Adrenal gland (tissue), 12 donors: ENCODE data around the gene ALDOC. TPM values are rescaled to one million over a fixed set of nuclear protein-coding genes. Genes with fewer than 3 reads are reported as not detected.
A peak's percentile ranks its signal among the peaks of the same experiment; 100 is the strongest.

Source experiments
- DNase-seq, 7 donors: peaks; one replicate each; pipeline ENCODE4 v3.0.0-alpha.2; 2019 to 2020
- H3K27ac ChIP-seq, 5 donors: fragments of 200-600 bp; sonication (generic) in 4 of 5; 1 replicate in 3 of 5; 2 replicates in 2 of 5; pipeline versions ENCODE4 v1.5.1 to v1.8.0; 2016 to 2020; ENCODE audit warnings: mild to moderate bottlenecking in 1 of 5
- H3K27me3 ChIP-seq: fragments of 200-600 bp; 2 replicates; pipeline ENCODE4 v1.8.0; 2021
- H3K36me3 ChIP-seq, 2 donors: fragments of 200-600 bp; replicated peaks in 1 of 2; 1 replicate in 1 of 2; 2 replicates in 1 of 2; pipeline versions ENCODE4 v1.5.1 to v1.8.0; 2018 to 2022
- H3K4me1 ChIP-seq, 2 donors: fragments of 200-600 bp; replicated peaks in 1 of 2; 1 replicate in 1 of 2; 2 replicates in 1 of 2; pipeline versions ENCODE4 v1.5.1 to v1.8.0; 2018 to 2021
- H3K4me3 ChIP-seq, 4 donors: fragments of 200-600 bp; sonication (generic) in 3 of 4; one replicate each; pipeline ENCODE4 v1.5.1; 2016 to 2018
- H3K9me3 ChIP-seq, 3 donors: fragments of 200-600 bp; sonication (generic) in 1 of 3; replicated peaks in 1 of 3; 1 replicate in 2 of 3; 2 replicates in 1 of 3; pipeline versions ENCODE4 v1.5.1 to v1.8.0; 2016 to 2021
- POLR2A ChIP-seq, 2 donors: fragments of 450-650 bp; IDR thresholded peaks; one replicate each; pipeline ENCODE4 v1.6.1; 2017; ENCODE audit warnings: antibody characterized with exemption in 2 of 2, mild to moderate bottlenecking in 2 of 2, moderate library complexity in 1 of 2
- WGBS, 4 donors: extraction: QIAGEN DNeasy Blood & Tissue Kit in 2 of 4; methylation state at CpG; one replicate each; pipeline versions ENCODE4 v1.1.5 to v1.1.7; 2013 to 2017; 5-methylcytosine and 5-hydroxymethylcytosine counted together
- intact Hi-C, 2 donors: fragments of 100-400 bp; cut with DNase I; formaldehyde crosslinking; loops; one replicate each; pipeline versions ENCODE4 v1.14.1 to v1.15.0; 2022 to 2023
- polyA plus RNA-seq, 3 donors: library from polyadenylated mRNA; stranded (reverse); fragments of 200-250 nt in 2 of 3; fragments of 350-450 nt in 1 of 3; fragmentation: Illumina TruSeq in 1 of 3; extraction: RNeasy Lipid Tissue Mini Kit (QIAGEN cat#74804) in 1 of 3; gene quantifications; one replicate each; pipeline ENCODE4 v1.2.3, GENCODE V29; 2013 to 2014
- total RNA-seq, 9 donors: library from RNA; depleted of rRNA in 4 of 9; stranded (reverse); fragments of >200 nt in 4 of 9; fragments of 120-200 nt in 1 of 9; fragmentation: NEBNext Ultra II Directional in 1 of 9; extraction: Animal tissue kit (Norgen Biotek cat#: 25700) in 1 of 9; gene quantifications; one replicate each; pipeline versions ENCODE4 v1.1.0 to v1.2.4, GENCODE V29; 2013 to 2023
- TF ChIP-seq, protein P1 (sequence below), 6 experiments: fragments of 450-650 bp in 4 of 6; fragments of 200-600 bp in 2 of 6; sonication (generic) in 1 of 6; IDR thresholded peaks; 1 replicate in 5 of 6; 2 replicates in 1 of 6; pipeline versions ENCODE4 v1.5.1 to v1.8.0; 2016 to 2021; ENCODE audit warnings: antibody characterized with exemption in 6 of 6, mild to moderate bottlenecking in 2 of 6, moderate library complexity in 1 of 6
- donor health status: healthy with polysubstance abuse.
- donor health status: Bipolar disorder and iron deficiency.
- donor health status: DM: yes; HTN: yes; CAD: no.
- donor health status: DM: no; HTN: no; CAD: no.
- donor health status: DM: no; HTN: no; CAD: no.
- donor health status: DM: yes; HTN: yes; CAD: no.

ALDOC gene
- total and polyA plus RNA-seq, 12 donors = 6.3 to 65.5 (median 31.7) TPM

- 75 to 91% (median 81%) methylated on average over 2 to 3 of the region's 3 CpGs for WGBS, 4 donors
- Histone ChIP-seq H3K4me1 (peaks cover 7 to 22% of the 10 kb centered on the region in 2 donors), H3K9me3 (no peaks in the 10 kb centered on the region), H3K27me3 (no peaks in the 10 kb centered on the region), H3K4me3 (no peak overlapping the region), H3K27ac (no peak overlapping the region), H3K36me3 (peaks cover 0 to 21% of the 10 kb centered on the region in 2 donors)
- intact Hi-C loops = loop anchor here (5.0 kb wide), 1 partner anchor 63 kb away; the partner anchor contains the start of gene RSKR (in 2 of the 2)
- no peak for DNase-seq
- TF ChIP-seq, protein P1, sequence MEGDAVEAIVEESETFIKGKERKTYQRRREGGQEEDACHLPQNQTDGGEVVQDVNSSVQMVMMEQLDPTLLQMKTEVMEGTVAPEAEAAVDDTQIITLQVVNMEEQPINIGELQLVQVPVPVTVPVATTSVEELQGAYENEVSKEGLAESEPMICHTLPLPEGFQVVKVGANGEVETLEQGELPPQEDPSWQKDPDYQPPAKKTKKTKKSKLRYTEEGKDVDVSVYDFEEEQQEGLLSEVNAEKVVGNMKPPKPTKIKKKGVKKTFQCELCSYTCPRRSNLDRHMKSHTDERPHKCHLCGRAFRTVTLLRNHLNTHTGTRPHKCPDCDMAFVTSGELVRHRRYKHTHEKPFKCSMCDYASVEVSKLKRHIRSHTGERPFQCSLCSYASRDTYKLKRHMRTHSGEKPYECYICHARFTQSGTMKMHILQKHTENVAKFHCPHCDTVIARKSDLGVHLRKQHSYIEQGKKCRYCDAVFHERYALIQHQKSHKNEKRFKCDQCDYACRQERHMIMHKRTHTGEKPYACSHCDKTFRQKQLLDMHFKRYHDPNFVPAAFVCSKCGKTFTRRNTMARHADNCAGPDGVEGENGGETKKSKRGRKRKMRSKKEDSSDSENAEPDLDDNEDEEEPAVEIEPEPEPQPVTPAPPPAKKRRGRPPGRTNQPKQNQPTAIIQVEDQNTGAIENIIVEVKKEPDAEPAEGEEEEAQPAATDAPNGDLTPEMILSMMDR (IDR thresholded peaks at IDR 0.05) = no peak
- no peak for TF ChIP-seq POLR2A (IDR thresholded peaks at IDR 0.05)
Measured at GRCh38 chr17:28549236-28550132, 27.2 kb downstream of the ALDOC start.

- no peak overlapping the region for H3K4me3 ChIP-seq
- no peak overlapping the region for H3K27ac ChIP-seq
- WGBS, 4 donors = 83 to 89% (median 87%) methylated on average over 5 to 6 of the region's 6 CpGs
- TF ChIP-seq, protein P1 (IDR thresholded peaks at IDR 0.05) = peak in 1 of 6 experiments; percentile 37
- no peak for TF ChIP-seq POLR2A (IDR thresholded peaks at IDR 0.05)
- H3K4me1 ChIP-seq = peaks cover 7 to 22% of the 10 kb centered on the region in 2 donors
- DNase-seq = no peak
- H3K36me3 ChIP-seq = peaks cover 0 to 12% of the 10 kb centered on the region in 2 donors
- no peaks in the 10 kb centered on the region for H3K9me3 ChIP-seq
- intact Hi-C loops = loop anchor here (5.0 kb wide), 1 partner anchor 64 kb away; the partner anchor contains the start of gene RSKR (in 2 of the 2)
- no peaks in the 10 kb centered on the region for H3K27me3 ChIP-seq
Measured at GRCh38 chr17:28548417-28549130, 28.1 kb downstream of the ALDOC start.

DNA sequence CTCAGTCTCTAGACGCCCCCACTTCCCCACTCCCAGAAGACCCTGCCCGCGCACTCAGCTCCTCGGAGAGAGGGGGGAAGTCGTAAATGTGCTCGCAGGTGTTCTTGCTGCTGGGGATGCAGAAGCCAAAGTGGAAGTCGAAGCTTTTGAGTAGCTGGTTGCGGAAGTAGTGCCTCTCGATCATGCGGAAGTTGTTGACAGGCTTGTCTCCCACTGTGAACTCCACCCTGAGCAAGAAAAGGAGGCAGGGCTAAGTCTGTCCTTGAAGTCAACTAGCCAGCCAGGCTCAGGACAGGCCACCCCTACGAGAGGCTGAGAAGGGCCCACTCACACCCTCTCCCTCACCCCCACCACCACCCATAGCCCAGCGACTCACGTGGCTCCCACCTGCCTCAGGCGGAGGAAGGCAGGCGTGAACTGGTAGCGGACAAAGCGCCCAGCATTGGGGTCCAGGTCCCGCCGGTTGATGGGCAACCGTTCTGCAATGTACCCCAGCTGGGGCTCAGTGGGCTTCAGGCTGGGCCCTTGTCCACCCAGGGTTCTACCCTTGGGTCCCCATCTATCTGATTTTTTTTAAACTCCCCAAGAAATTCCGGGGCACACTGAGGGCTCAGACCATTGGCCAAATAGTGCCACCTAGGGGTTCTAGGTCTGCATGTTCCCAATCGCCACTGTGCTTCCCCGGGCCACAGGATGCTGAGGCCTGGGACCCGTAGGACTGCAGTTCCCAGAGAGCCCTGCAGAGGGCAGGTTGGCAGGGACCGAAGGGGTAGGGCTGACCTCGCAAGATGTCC, 28.9 kb downstream of the ALDOC start:
- H3K4me3 ChIP-seq = no peak overlapping the region
- peaks cover 7 to 19% of the 10 kb centered on the region in 2 donors for H3K4me1 ChIP-seq
- DNase-seq = peak; percentile 78 to 91 (median 82)
- peak overlapping the region in 2 of 5 donors; percentile 37 to 44 for H3K27ac ChIP-seq
- no peaks in the 10 kb centered on the region for H3K9me3 ChIP-seq
- H3K36me3 ChIP-seq = peaks cover 0 to 12% of the 10 kb centered on the region in 2 donors
- H3K27me3 ChIP-seq = no peaks in the 10 kb centered on the region
- WGBS, 4 donors = 63 to 77% (median 71%) methylated on average over 21 to 26 of the region's 26 CpGs
- intact Hi-C loops = loop anchor here (5.0 kb wide), 1 partner anchor 64 kb away; the partner anchor contains the start of gene RSKR (in 2 of the 2)
- TF ChIP-seq, protein P1 (IDR thresholded peaks at IDR 0.05) = peak; percentile 84 to 98 (median 90)
- TF ChIP-seq POLR2A (IDR thresholded peaks at IDR 0.05) = no peak
